Measurements from ENCODE around the gene CCIN. TPM values are rescaled to one million over a fixed set of nuclear protein-coding genes. Genes with fewer than 3 reads are reported as not detected.
A peak's percentile ranks its signal among the peaks of the same experiment; 100 is the strongest.

The CCIN gene
- total and polyA plus RNA-seq, 7 experiments from 2014 or later, result 0.15 to 3.6 (median 0.49) TPM; not detected in 3

- intact Hi-C loops (cut with micrococcal nuclease), result no loop called here
- Mint-ChIP-seq H3K27ac (peak overlapping the region; percentile 25 to 82 (median 75)), H3K27me3 (no peaks in the 10 kb centered on the region), H3K36me3 (peaks cover 14 to 69% (median 21%) of the 10 kb centered on the region in 5 donors), H3K4me3 (peak overlapping the region in 2 of 10 donors; percentile 7 to 52), H3K4me1 (peaks cover 19 to 66% (median 50%) of the 10 kb centered on the region in 7 donors), H3K9me3 (no peaks in the 10 kb centered on the region)
- CTCF ChIA-PET, result no interaction called here
- Histone ChIP-seq H3K27me3 (ENCODE audit: control insufficient read depth in 2 of 2, insufficient read depth in 2 of 2, low read length in 2 of 2) (no peaks in the 10 kb centered on the region), H3K9me3 (ENCODE audit: control insufficient read depth in 2 of 3, low read length in 3 of 3) (no peaks in the 10 kb centered on the region), H3K36me3 (ENCODE audit: control insufficient read depth in 2 of 3, insufficient read depth in 3 of 3, low read length in 3 of 3) (peaks cover 30 to 96% (median 34%) of the 10 kb centered on the region in 3 experiments), H3K4me1 (ENCODE audit: control insufficient read depth in 2 of 2, insufficient read depth in 2 of 2, low read length in 2 of 2) (peaks cover 7 to 8% of the 10 kb centered on the region in 2 donors), H3K4me3 (ENCODE audit: low read length) (no peak overlapping the region), H3K27ac (ENCODE audit: low read depth, low read length) (peak overlapping the region; percentile 37)
- no peak for ATAC-seq
- POLR2A ChIA-PET, result interaction anchor here (1.2 kb wide), 1 partner anchor 17 kb away, joined by 6 read pairs; the partner anchor contains the start of gene CLTA
- no peak for DNase-seq
These were observed 38.4 kb downstream of the CCIN start for GRCh38 chr9:36207546-36208012.

GRCh38 chr9:36208521-36209253, 39.5 kb downstream of the CCIN start:
- ATAC-seq, result no peak
- Histone ChIP-seq H3K4me3 (ENCODE audit: low read length) (no peak overlapping the region), H3K27ac (ENCODE audit: low read depth, low read length) (peak overlapping the region; percentile 37), H3K9me3 (ENCODE audit: control insufficient read depth in 2 of 3, low read length in 3 of 3) (no peaks in the 10 kb centered on the region), H3K4me1 (ENCODE audit: control insufficient read depth in 2 of 2, insufficient read depth in 2 of 2, low read length in 2 of 2) (peaks cover 7 to 8% of the 10 kb centered on the region in 2 donors), H3K36me3 (ENCODE audit: control insufficient read depth in 2 of 3, insufficient read depth in 3 of 3, low read length in 3 of 3) (peaks cover 24 to 96% (median 34%) of the 10 kb centered on the region in 3 experiments), H3K27me3 (ENCODE audit: control insufficient read depth in 2 of 2, insufficient read depth in 2 of 2, low read length in 2 of 2) (no peaks in the 10 kb centered on the region)
- ChIA-PET CTCF (interaction anchor here (1.0 kb wide), 1 partner anchor 17 kb away, joined by 3 read pairs; no protein-coding TSS in a partner anchor), POLR2A (no interaction called here)
- Mint-ChIP-seq H3K4me3 (peak overlapping the region in 1 of 10 donors; percentile 4), H3K27ac (peak overlapping the region in 8 of 9 donors; percentile 57 to 82 (median 76)), H3K36me3 (peaks cover 14 to 69% (median 21%) of the 10 kb centered on the region in 5 donors), H3K27me3 (no peaks in the 10 kb centered on the region), H3K9me3 (no peaks in the 10 kb centered on the region), H3K4me1 (peaks cover 23 to 64% (median 55%) of the 10 kb centered on the region in 7 donors)
- no peak for DNase-seq
- intact Hi-C loops (cut with micrococcal nuclease), result no loop called here

- no peaks in the 10 kb centered on the region for H3K27me3 Mint-ChIP-seq
- intact Hi-C loops (cut with micrococcal nuclease), result no loop called here
- H3K4me1 ChIP-seq (ENCODE audit: control insufficient read depth in 2 of 2, insufficient read depth in 2 of 2, low read length in 2 of 2), result peaks cover 7 to 8% of the 10 kb centered on the region in 2 donors
- H3K27ac Mint-ChIP-seq, result peak overlapping the region in 6 of 9 donors; percentile 4 to 86 (median 50)
- H3K9me3 Mint-ChIP-seq, result no peaks in the 10 kb centered on the region
- CTCF ChIA-PET, result no interaction called here
- no peak overlapping the region for H3K27ac ChIP-seq (ENCODE audit: low read depth, low read length)
- no peaks in the 10 kb centered on the region for H3K9me3 ChIP-seq (ENCODE audit: control insufficient read depth in 2 of 3, low read length in 3 of 3)
- H3K4me3 Mint-ChIP-seq, result no peak overlapping the region
- H3K4me1 Mint-ChIP-seq, result peaks cover 23 to 78% (median 64%) of the 10 kb centered on the region in 7 donors
- no peak overlapping the region for H3K4me3 ChIP-seq (ENCODE audit: low read length)
- DNase-seq, result no peak
- peaks cover 10 to 58% (median 16%) of the 10 kb centered on the region in 5 donors for H3K36me3 Mint-ChIP-seq
- ATAC-seq, result no peak
- no peaks in the 10 kb centered on the region for H3K27me3 ChIP-seq (ENCODE audit: control insufficient read depth in 2 of 2, insufficient read depth in 2 of 2, low read length in 2 of 2)
- H3K36me3 ChIP-seq (ENCODE audit: control insufficient read depth in 2 of 3, insufficient read depth in 3 of 3, low read length in 3 of 3), result peaks cover 9 to 83% (median 24%) of the 10 kb centered on the region in 3 experiments
- POLR2A ChIA-PET, result interaction anchor here (0.6 kb wide), 1 partner anchor 226 kb away, joined by 3 read pairs; no protein-coding TSS in a partner anchor
These were observed 41.5 kb downstream of the CCIN start for GRCh38 chr9:36210722-36211121.

- no peak for DNase-seq
- ChIA-PET POLR2A (no interaction called here), CTCF (no interaction called here)
- Mint-ChIP-seq H3K27me3 (no peaks in the 10 kb centered on the region), H3K27ac (peak overlapping the region in 6 of 9 donors; percentile 28 to 54 (median 38)), H3K4me3 (no peak overlapping the region), H3K9me3 (no peaks in the 10 kb centered on the region), H3K36me3 (peaks cover 10 to 57% (median 20%) of the 10 kb centered on the region in 5 donors), H3K4me1 (peaks cover 28 to 80% (median 65%) of the 10 kb centered on the region in 7 donors)
- peaks cover 3 to 77% (median 24%) of the 10 kb centered on the region in 3 experiments for H3K36me3 ChIP-seq (ENCODE audit: control insufficient read depth in 2 of 3, insufficient read depth in 3 of 3, low read length in 3 of 3)
- H3K4me3 ChIP-seq (ENCODE audit: low read length), result no peak overlapping the region
- H3K27me3 ChIP-seq (ENCODE audit: control insufficient read depth in 2 of 2, insufficient read depth in 2 of 2, low read length in 2 of 2), result no peaks in the 10 kb centered on the region
- no peaks in the 10 kb centered on the region for H3K9me3 ChIP-seq (ENCODE audit: control insufficient read depth in 2 of 3, low read length in 3 of 3)
- H3K4me1 ChIP-seq (ENCODE audit: control insufficient read depth in 2 of 2, insufficient read depth in 2 of 2, low read length in 2 of 2), result peaks cover 5 to 12% of the 10 kb centered on the region in 2 donors
- no peak for ATAC-seq
- intact Hi-C loops (cut with micrococcal nuclease), result no loop called here
- H3K27ac ChIP-seq (ENCODE audit: low read depth, low read length), result no peak overlapping the region
These were observed 42.3 kb downstream of the CCIN start for GRCh38 chr9:36211510-36211909.

- Mint-ChIP-seq H3K27ac (peak overlapping the region in 5 of 9 donors; percentile 25 to 71 (median 61)), H3K4me3 (no peak overlapping the region), H3K36me3 (peaks cover 13 to 47% (median 23%) of the 10 kb centered on the region in 5 donors), H3K4me1 (peaks cover 30 to 78% (median 63%) of the 10 kb centered on the region in 7 donors), H3K27me3 (no peaks in the 10 kb centered on the region), H3K9me3 (no peaks in the 10 kb centered on the region)
- no peak for ATAC-seq
- H3K27ac ChIP-seq (ENCODE audit: low read depth, low read length), result no peak overlapping the region
- H3K27me3 ChIP-seq (ENCODE audit: control insufficient read depth in 2 of 2, insufficient read depth in 2 of 2, low read length in 2 of 2), result no peaks in the 10 kb centered on the region
- H3K36me3 ChIP-seq (ENCODE audit: control insufficient read depth in 2 of 3, insufficient read depth in 3 of 3, low read length in 3 of 3), result peaks cover 0 to 69% (median 21%) of the 10 kb centered on the region in 3 experiments
- CTCF ChIA-PET, result no interaction called here
- peaks cover under 1 to 17% of the 10 kb centered on the region in 2 donors for H3K4me1 ChIP-seq (ENCODE audit: control insufficient read depth in 2 of 2, insufficient read depth in 2 of 2, low read length in 2 of 2)
- H3K4me3 ChIP-seq (ENCODE audit: low read length), result no peak overlapping the region
- DNase-seq, result no peak
- intact Hi-C loops (cut with micrococcal nuclease), result no loop called here
- POLR2A ChIA-PET, result interaction anchor here (0.6 to 1.6 kb wide), 5 partner anchors 11 to 81 kb away, joined by 3 to 4 read pairs (median 3); partner anchors contain the start of gene CLTA
- H3K9me3 ChIP-seq (ENCODE audit: control insufficient read depth in 2 of 3, low read length in 3 of 3), result no peaks in the 10 kb centered on the region
These were observed 44.2 kb downstream of the CCIN start for GRCh38 chr9:36213387-36213786.

GRCh38 chr9:36213989-36214388, 44.8 kb downstream of the CCIN start:
- no peaks in the 10 kb centered on the region for H3K27me3 Mint-ChIP-seq
- ATAC-seq (no peak), DNase-seq (no peak)
- ChIA-PET POLR2A (interaction anchor here (1.0 to 1.6 kb wide), 3 partner anchors 12 to 23 kb away, joined by 3 to 4 read pairs (median 4); partner anchors contain the start of gene CLTA), CTCF (no interaction called here)
- no peaks in the 10 kb centered on the region for H3K9me3 Mint-ChIP-seq
- H3K4me1 Mint-ChIP-seq, result peaks cover 34 to 78% (median 63%) of the 10 kb centered on the region in 7 donors
- H3K36me3 Mint-ChIP-seq, result peaks cover 13 to 48% (median 23%) of the 10 kb centered on the region in 5 donors
- peaks cover 0 to 18% of the 10 kb centered on the region in 2 donors for H3K4me1 ChIP-seq (ENCODE audit: control insufficient read depth in 2 of 2, insufficient read depth in 2 of 2, low read length in 2 of 2)
- H3K27ac ChIP-seq (ENCODE audit: low read depth, low read length), result no peak overlapping the region
- intact Hi-C loops (cut with micrococcal nuclease), result no loop called here
- no peaks in the 10 kb centered on the region for H3K27me3 ChIP-seq (ENCODE audit: control insufficient read depth in 2 of 2, insufficient read depth in 2 of 2, low read length in 2 of 2)
- H3K4me3 Mint-ChIP-seq, result no peak overlapping the region
- H3K27ac Mint-ChIP-seq, result peak overlapping the region in 3 of 9 donors; percentile 35 to 71 (median 61)
- no peaks in the 10 kb centered on the region for H3K9me3 ChIP-seq (ENCODE audit: control insufficient read depth in 2 of 3, low read length in 3 of 3)
- peaks cover 0 to 69% (median 16%) of the 10 kb centered on the region in 3 experiments for H3K36me3 ChIP-seq (ENCODE audit: control insufficient read depth in 2 of 3, insufficient read depth in 3 of 3, low read length in 3 of 3)
- no peak overlapping the region for H3K4me3 ChIP-seq (ENCODE audit: low read length)
